HEK293T (cell line): ENCODE results near the gene CRYL1.
A peak's percentile ranks its signal among the peaks of the same experiment; 100 is the strongest.

Experiments used
- CTCF ChIA-PET: fragments of 350-600 bp; formaldehyde crosslinking; extraction: SDS; loops from one replicate; lab custom pipeline; 2021; ENCODE audit warnings: antibody characterized with exemption, inconsistent platforms; lab: Yijun Ruan, JAX
- POLR2A ChIA-PET: fragments of 350-600 bp; formaldehyde crosslinking; extraction: SDS; loops from one replicate; lab custom pipeline; 2020; ENCODE audit warnings: antibody characterized with exemption, inconsistent platforms; lab: Yijun Ruan, JAX
- DNase-seq: peaks from one replicate; pipeline ENCODE4 v3.0.0; 2012; ENCODE audit warnings: mixed read lengths; ENCODE audit errors: extremely low spot score
- ARNT ChIP-seq: fragments of 450-650 bp; IDR thresholded peaks from 2 replicates; pipeline ENCODE4 v1.6.1; 2017; ENCODE audit warnings: mild to moderate bottlenecking
- BHLHE40 ChIP-seq: fragments of 450-650 bp; IDR thresholded peaks from 2 replicates; pipeline ENCODE4 v1.6.1; 2016; ENCODE audit warnings: mild to moderate bottlenecking, moderate library complexity, borderline replicate concordance
- CTBP1 ChIP-seq: fragments of 450-650 bp; IDR thresholded peaks from 2 replicates; pipeline ENCODE4 v1.6.1; 2016; ENCODE audit warnings: borderline replicate concordance
- ELF4 ChIP-seq: fragments of 450-650 bp; IDR thresholded peaks from 2 replicates; pipeline ENCODE4 v1.6.1; 2017; ENCODE audit warnings: antibody characterized with exemption
- FOXA1 ChIP-seq: fragments of 450-650 bp; IDR thresholded peaks from 2 replicates; pipeline ENCODE4 v1.6.1; 2016; ENCODE audit warnings: mild to moderate bottlenecking
- FOXK2 ChIP-seq: fragments of 450-650 bp; IDR thresholded peaks from 2 replicates; pipeline ENCODE4 v1.6.1; 2016; ENCODE audit warnings: mild to moderate bottlenecking
- FOXM1 ChIP-seq: fragments of 450-650 bp; IDR thresholded peaks from 2 replicates; pipeline ENCODE4 v1.6.1; 2017; ENCODE audit warnings: mild to moderate bottlenecking, borderline replicate concordance
- HDGF ChIP-seq: fragments of 450-650 bp; IDR thresholded peaks from 2 replicates; pipeline ENCODE4 v1.6.1; 2017; ENCODE audit warnings: antibody characterized with exemption, borderline replicate concordance
- L3MBTL2 ChIP-seq: fragments of 450-650 bp; conservative IDR thresholded peaks from 2 replicates; pipeline ENCODE4 v1.6.1; 2016; ENCODE audit warnings: mild to moderate bottlenecking
- LEF1 ChIP-seq: fragments of 450-650 bp; IDR thresholded peaks from 2 replicates; pipeline ENCODE4 v1.6.1; 2017; ENCODE audit warnings: mild to moderate bottlenecking, borderline replicate concordance
- NFRKB ChIP-seq: fragments of 450-650 bp; IDR thresholded peaks from 2 replicates; pipeline ENCODE4 v1.6.1; 2016; ENCODE audit warnings: mild to moderate bottlenecking, moderate library complexity
- PKNOX1 ChIP-seq: fragments of 450-650 bp; IDR thresholded peaks from 2 replicates; pipeline ENCODE4 v1.6.1; 2016
- SP1 ChIP-seq: fragments of 450-650 bp; IDR thresholded peaks from 2 replicates; pipeline ENCODE4 v1.6.1; 2017
- SUZ12 ChIP-seq: fragments of 450-650 bp; IDR thresholded peaks from 2 replicates; pipeline ENCODE4 v1.6.1; 2016; ENCODE audit warnings: mild to moderate bottlenecking
- TARDBP ChIP-seq: fragments of 450-650 bp; IDR thresholded peaks from 2 replicates; pipeline ENCODE4 v1.6.1; 2016
- ZNF384 ChIP-seq: fragments of 450-650 bp; IDR thresholded peaks from 2 replicates; pipeline ENCODE4 v1.6.1; 2016

Gene CRYL1

GRCh38 chr13:20525144-20525600 is 485 bp downstream of the CRYL1 start:
- peak; percentile 8 for DNase-seq
- CTCF ChIA-PET, result no interaction called here

GRCh38 chr13:20521364-20522115 is 4.1 kb downstream of the CRYL1 start:
- no peak for TF ChIP-seq PKNOX1
- DNase-seq, result no peak
- ChIA-PET POLR2A (no interaction called here), CTCF (no interaction called here)

More at GRCh38 chr13:20525144-20525600, 485 bp downstream of the CRYL1 start:
- POLR2A ChIA-PET, result interaction anchor here (1.0 kb wide), 1 partner anchor 23 kb away, joined by 3 read pairs; no protein-coding TSS in a partner anchor
- TF ChIP-seq L3MBTL2, result peak; percentile 44
- TF ChIP-seq SUZ12, result no peak
- no peak for TF ChIP-seq CTBP1
- TF ChIP-seq FOXM1, result no peak

GRCh38 chr13:20519875-20520274 is 5.8 kb downstream of the CRYL1 start:
- ChIA-PET CTCF (no interaction called here), POLR2A (no interaction called here)
- no peak for DNase-seq
- TF ChIP-seq CTBP1, result no peak
- TF ChIP-seq PKNOX1, result no peak
- no peak for TF ChIP-seq L3MBTL2
- no peak for TF ChIP-seq FOXA1
- no peak for TF ChIP-seq TARDBP
- no peak for TF ChIP-seq FOXM1
- TF ChIP-seq FOXK2, result no peak
- no peak for TF ChIP-seq LEF1
- no peak for TF ChIP-seq SUZ12
- no peak for TF ChIP-seq HDGF
- TF ChIP-seq BHLHE40, result no peak
- TF ChIP-seq ELF4, result no peak
- TF ChIP-seq SP1, result no peak
- no peak for TF ChIP-seq NFRKB

GRCh38 chr13:20518660-20519100 is 7.0 kb downstream of the CRYL1 start:
- CTCF ChIA-PET, result interaction anchor here (0.7 kb wide), 1 partner anchor 22 kb away, joined by 4 read pairs; no protein-coding TSS in a partner anchor
- POLR2A ChIA-PET, result no interaction called here
- no peak for DNase-seq
- TF ChIP-seq NFRKB (no peak), CTBP1 (no peak), ARNT (no peak), BHLHE40 (no peak), FOXM1 (no peak), ZNF384 (no peak), SUZ12 (no peak), ELF4 (no peak), TARDBP (no peak), SP1 (no peak), HDGF (no peak), L3MBTL2 (no peak), LEF1 (no peak), PKNOX1 (no peak)

GRCh38 chr13:20514866-20515265 is 10.8 kb downstream of the CRYL1 start:
- no peak for DNase-seq
- TF ChIP-seq BHLHE40 (no peak), ARNT (no peak), TARDBP (no peak), FOXM1 (no peak), FOXK2 (no peak), LEF1 (no peak), ZNF384 (no peak), CTBP1 (no peak)
- CTCF ChIA-PET, result no interaction called here
- POLR2A ChIA-PET, result no interaction called here

- CTCF ChIA-PET, result no interaction called here
- no peak for TF ChIP-seq FOXA1
- TF ChIP-seq ZNF384, result no peak
- TF ChIP-seq HDGF, result no peak
- no peak for TF ChIP-seq ARNT
- TF ChIP-seq ELF4, result no peak
- no peak for TF ChIP-seq LEF1
- no peak for TF ChIP-seq BHLHE40
- no peak for TF ChIP-seq TARDBP
- POLR2A ChIA-PET, result no interaction called here
- DNase-seq, result no peak
These were observed 12.1 kb downstream of the CRYL1 start for GRCh38 chr13:20513466-20513995.
